ENCODE measurements around the gene PPP1R9A.

The PPP1R9A gene

DNA sequence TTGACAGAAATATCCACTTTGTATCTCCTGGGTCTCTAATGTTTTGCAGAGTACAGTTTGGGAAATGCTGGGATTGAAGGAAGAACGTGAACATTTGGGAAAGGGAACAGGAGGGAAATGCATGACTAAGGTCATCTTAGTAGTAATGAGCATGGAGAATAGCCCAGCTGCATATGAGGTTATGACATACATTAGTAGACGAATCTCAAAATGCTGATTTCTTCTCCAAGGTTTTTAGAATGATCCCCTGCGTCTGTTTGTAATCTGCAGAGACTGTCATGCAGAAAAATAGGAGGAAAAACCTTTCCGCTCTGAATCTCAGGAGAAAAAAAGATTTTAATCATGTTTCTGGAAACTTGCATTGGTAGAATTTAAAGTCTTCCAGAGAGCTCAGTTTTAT is 133.6 kb downstream of the PPP1R9A start:
- DNase-seq: no peak

DNA sequence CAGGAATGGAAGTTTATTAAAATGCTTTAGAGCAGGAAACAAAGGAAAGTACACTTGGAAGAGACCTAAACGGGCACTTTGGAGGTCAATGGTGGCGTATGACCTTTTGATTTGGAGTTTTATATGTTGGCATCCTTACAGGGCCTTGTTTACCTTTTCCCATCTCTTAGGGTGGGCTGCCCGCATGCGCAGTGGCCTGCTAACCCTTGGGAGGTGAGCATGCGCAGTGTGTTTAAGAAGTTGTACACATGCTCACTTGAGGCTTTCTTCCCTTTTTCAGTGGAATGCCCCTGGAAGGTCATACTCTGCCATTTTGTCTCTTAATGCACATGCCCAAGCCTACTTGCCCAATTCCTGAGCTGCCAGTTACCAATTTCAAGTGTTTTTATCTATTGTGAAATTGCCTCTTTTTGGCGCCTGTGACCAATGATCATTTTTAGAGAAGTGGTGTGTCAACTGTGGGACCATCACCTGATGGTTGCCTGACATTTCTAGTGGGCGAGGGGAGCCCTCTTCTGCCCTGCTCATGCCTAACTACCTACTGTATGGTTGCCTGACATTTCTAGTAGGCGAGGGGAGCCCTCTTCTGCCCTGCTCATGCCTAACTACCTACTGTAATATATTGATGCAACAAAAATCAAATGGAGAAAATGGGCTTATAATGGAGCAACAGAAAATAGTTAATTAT is 138.0 kb downstream of the PPP1R9A start:
- DNase-seq: no peak

DNA sequence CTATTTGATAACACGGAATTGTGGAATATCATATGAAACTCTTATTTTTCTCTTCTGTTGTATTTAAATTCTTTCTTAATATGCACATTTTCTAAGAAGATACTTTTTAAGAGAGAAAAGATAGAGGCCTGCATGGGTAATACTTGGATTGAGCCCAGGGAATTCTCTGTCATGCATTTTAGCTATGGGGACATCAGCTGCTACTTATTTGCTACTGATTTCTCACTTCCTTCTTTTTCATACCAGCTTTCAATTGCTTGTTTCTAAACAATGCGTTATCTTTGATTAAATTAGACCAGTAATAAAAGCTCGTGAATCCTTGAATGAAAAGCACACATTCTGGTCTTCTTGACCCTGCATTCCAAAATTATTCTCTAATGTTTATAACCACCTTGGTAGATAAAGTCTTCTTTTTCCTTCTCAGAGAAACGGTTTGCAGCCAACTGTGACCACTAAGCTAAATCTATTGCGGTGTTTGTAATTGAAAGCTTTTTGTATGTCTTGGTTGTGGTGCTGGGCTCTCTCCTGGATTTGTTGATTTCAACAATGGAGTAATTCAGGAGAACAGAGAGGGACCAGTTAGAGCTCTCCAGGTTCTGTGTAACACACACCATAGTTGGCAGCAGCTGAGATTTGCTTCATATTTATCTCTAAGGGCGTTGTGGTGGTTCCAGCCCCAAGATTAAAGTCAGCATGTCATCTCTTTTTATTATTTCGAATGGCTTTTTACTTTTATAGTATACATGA is 139.3 kb downstream of the PPP1R9A start:
- DNase-seq: no peak

DNA sequence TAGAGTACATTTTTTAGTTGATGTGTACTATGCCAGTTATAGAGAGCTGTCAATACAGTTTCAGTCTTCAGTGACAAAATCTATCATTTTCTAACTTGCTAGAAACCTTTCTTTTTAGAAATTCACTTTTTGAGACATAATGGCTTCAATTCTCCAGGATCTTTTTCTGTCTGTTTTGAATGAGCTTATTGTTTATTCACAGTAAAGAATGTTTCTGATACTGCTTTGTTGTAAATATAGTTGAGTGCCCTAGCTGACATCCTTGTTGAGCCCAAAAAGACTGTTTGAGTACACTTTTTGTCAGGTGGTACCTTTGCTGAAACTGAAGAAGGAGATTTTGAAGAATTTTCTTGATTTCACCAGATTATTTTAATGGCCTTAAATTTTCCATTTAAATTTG is 139.9 kb downstream of the PPP1R9A start:
- DNase-seq: no peak

DNA sequence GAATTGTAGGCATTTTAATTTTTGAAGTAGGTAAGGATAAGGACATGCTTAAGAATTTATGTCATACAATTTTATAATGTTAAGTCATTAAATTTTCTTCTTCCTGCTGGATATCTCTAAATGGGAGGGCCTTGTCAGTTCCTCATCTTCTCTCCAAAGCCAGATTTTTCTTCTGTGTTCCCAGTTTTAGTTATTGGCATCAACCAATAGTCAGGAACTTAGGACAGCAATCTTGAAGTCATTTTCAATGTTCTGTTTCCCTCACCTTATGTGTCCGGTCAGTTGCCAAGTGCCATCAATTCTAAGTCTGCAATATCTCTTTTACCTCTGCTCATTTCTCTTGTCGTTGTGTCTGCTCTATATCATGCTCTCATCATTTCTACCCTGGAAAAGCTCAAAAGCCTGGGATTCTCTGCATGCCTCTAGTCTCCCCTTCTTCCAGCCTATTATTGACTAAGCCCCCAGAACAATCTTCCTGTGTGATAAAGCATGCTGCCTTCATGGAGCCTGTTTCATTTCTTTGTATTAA is 145.2 kb downstream of the PPP1R9A start:
- DNase-seq: no peak

DNA sequence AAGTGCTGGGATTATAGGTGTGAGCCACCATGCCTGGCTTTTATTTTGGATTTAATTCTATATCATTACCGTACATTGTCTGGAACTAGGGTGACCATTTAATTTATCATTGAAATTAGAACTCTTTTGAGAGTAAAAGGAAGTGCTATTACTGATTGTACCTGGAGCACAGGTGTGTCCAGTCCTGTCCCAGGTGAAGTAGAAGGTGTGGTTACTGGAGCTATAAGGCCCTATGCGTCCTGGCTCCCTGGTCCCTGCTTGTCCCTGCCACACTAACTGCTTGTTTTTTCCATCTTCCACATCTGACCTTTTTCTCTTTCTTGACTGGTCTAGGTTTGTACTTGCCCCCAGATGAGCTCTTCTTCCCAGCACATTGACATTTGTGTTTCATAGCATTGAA is 147.0 kb downstream of the PPP1R9A start:
- DNase-seq: no peak

DNA sequence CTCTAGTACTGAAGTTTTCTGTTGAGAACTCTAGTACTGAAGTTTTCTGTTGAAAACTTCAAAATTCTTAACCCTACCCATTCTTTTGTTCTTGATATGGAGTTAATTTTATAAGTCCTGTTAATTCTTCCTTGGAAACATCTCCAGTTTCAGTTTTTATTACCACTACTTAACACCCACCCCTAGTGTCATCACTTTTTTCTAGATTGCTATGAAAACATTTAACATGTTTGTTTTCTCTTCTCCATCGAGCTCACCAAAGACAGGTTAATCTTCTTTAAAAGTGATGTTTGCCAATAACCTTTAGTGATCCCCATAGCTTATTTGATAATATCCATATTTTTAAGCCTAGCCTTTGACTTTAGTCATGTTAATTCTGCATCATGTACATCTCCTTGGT is 147.9 kb downstream of the PPP1R9A start:
- DNase-seq: no peak

DNA sequence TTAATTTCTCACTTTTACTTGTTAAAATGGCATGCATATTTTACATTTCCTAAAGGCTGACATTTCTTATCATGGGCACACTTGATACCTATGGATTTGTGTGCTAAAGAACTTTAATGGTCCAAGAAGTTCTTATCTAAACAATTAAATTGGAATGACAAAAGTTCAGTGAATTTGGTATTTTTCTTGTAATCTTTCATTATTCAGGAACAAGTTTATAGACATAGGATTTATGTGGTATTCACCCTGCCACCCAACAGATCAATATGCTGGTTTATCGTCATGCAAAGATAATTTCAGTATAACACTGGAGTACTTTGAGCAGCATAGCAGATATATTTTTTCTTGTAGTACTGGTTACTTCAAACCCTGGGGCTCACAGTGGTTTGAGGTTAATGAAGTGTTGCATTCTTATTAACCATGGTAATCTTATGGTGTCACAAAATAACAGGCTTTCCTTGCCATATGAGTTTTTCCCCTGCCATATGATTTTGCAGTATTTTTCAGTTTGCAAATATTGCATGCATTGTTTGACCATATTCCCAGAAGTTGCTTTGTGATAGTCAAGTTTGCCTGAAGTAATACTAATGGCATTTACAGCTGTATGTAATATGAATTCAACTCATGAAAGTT is 148.8 kb downstream of the PPP1R9A start:
- no peak for DNase-seq

DNA sequence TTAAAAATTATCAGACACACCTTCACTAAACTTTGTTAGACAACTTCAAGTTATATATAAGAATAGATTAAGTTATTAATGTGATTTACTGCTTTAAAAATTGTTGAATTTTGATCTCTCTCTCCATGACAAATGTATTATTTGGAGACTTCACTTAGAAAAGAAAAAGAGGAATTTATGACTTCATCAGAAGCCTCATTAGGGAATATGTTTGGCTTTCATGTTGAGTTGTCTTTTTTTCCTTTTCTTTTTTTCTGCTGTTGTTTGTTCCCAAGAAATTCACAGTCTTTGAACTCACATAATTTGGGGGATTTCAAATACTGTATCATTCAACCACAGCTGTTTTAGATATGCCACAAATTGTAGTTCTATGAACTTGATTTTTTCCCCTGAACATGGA is 149.5 kb downstream of the PPP1R9A start:
- no peak for DNase-seq

DNA sequence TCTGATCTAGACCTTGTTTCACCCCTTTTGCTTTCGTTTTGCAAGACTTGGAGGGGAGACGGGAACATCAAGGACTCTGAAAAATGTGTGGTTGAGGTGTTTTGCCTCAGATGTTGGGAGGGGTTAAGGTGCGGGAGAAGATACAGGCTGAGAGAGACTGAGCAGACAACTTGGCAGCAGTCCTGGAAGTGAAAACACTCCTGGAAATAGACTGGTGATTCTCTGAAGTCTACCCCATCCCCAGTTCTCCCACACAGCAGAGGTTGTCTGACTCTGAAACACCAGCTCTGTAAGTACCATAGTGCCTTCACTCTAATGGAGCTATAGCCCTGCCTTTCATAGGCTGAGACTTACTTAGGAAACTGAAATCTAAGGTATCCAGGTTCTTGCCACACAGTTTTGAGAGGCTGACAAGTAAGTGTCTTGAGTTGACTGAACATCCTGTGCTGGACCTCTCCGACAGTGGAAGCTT is 152.5 kb downstream of the PPP1R9A start:
- DNase-seq: no peak

DNA sequence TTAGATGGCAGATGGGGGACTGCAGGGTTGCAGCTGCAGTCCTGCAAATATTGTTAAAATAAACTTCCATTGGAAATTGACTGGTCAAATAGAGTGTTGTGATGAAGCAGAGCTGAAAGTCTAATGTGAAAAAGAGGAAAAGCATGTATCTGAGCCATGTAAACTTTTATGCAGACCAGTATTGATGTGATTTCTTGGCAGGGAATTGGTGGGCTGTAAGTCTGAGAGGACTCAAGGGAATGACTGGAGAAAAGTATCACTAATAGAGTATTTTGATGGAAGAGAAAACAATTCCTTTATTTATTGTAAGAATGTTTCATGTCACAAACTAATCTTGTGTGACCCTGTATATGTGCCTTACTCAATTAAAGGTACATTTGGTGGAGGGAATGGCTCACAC is 155.5 kb downstream of the PPP1R9A start:
- DNase-seq: no peak

DNA sequence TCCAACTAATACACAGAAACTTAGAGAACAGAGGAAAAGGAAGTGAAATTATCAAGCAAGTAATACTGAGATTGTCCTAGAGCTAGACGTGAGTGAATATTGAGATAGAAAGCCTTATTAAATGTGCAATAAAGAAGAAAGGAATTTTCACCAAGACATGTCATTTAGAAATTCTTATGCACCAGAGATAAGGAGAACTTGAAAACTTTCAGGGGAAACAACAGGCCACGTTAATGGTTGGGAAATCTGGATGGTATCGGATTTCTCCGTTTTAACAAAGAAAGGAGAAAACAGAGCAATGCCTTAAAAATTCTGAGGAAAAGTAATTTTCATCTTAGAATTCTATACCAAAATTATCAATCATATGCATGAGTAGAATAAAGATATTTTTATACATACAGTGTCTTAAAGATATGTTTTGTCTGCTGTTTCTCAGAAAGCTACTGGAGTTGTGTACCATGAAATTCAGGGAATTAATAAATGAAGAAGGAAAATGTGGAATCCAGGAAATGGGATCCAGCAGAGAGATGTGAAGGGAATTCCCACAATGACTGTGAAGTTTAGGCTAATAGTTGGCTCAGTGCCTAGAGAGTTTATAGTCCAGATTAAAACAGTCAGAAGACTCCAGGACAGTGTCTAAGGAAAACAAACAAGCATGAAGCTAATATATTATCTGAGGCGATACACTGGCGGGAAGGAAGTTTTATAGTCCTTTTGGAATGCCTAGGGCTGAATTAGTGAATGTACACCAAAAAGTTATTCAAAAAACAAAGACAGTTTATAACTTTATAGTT is 159.5 kb downstream of the PPP1R9A start:
- no peak for DNase-seq

DNA sequence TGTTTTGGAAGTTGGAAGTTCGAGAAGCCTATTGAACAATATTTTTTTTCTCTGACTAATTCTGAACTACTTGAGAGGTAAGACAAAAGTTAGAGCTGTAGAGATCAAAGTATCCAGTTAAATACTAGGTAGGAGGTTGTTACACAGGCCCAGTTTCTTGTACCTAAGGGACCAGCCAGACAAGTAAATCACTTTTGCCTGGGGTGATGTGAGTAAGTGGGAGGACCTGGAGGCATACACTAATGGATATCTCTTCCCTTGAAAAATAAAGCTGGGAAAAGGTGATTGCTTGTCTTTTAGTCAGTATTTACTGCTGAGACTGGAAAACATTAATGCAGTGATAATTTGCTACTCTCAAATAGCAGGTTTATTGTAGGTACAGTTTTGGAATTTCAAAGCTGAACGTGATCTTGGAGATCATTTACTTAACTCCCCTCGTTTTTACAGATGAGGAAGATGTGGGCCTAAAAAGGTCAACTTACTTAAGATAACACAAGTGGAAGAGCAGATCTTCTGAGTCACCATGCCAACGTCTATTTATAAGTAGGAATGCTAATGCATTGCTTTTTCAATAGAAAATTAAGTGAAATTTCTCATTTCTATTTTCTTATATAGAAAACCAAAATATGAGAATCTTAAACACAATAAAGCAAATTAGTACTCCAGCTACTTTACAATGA is 181.3 kb downstream of the PPP1R9A start:
- no peak for DNase-seq

DNA sequence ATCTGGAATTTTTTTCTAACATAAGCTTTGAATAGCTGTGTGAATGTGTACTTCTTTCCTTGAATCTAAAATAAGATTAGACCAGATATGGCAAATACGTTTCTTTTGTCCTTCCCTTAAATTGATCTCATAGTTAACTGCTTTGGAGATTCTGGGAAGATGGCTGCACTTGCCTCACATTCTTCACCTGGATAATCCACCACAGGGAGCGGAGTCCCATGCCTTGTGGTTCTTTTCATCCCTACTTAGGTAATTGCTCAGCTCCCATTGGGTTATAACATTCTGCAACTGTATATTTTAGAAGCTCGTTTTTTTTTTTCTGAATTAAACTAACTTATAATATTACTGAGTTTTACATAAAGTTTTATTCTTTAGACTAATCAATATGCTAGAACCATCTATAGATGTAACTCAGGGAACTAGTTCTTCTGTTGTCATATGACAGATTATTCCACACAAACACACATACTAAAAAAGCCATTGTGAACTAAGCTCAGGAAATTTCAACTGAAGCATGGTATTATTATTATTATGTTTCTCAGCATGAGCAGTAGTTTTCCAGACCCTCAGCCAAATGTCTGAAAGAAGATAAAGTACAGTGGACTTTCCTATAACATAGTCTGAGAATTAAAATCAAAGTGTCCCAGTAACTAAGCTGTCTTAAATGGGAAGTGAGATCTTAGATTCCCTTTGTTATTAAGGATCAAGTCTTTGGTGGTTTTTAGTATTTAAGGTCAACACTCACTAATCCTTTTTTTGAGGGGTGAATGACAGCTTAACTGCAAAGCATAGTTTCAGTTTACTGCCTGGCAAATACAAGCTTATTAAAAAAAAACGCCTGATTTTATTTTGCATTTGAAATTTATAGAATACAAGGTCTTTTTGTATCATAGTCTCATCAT is 182.3 kb downstream of the PPP1R9A start:
- DNase-seq: no peak

DNA sequence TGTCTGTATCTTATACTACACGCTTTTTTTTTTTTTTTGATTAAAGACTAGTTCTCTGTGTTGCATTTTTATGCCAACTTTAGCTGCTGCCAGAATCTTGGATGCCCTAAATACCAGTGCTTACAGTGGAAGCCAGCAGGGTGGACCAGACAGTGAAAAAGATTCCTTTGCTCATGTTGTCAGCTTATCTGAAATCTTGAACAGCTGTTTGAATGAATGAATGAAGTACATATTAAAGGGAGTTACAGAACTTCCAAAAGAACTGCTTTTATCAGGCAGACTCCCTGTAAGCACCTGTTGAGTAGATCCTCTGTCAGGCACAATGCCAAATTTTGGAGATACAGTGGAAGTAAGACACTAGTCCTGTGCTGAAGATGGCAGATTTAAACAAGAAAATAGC is 184.9 kb downstream of the PPP1R9A start:
- no peak for DNase-seq

DNA sequence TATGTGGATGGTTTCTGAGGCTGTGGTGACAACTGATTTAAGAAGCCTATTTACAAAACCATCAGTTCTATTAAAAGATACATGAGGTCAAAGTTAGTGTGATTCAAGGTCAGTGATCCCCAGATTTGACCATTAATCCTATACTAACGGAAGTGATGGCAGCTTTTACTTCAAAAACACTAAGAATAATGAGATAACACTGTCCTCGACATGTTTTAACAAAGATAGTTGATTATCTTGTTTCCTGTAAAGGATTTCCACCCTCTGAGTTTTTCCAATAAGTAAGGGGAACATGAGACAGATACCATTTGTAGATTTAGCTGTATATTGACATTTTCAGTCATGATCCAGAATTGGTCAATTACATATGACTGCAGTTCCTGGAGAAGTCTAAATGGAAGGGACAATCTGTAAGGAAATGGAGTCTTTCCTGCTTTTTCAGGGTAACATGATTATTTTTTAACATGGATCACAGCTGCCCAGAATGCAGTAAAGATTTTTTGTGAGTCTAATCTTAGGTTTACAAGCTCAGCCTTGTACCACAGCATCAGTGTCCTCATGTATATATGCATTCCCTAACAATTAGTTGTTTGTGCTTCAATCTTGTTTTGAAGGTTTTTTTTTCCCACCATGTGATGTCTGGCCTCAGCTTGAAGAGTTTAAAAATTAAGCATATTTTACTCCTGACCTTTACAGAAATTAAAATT is 188.0 kb downstream of the PPP1R9A start:
- no peak for DNase-seq

DNA sequence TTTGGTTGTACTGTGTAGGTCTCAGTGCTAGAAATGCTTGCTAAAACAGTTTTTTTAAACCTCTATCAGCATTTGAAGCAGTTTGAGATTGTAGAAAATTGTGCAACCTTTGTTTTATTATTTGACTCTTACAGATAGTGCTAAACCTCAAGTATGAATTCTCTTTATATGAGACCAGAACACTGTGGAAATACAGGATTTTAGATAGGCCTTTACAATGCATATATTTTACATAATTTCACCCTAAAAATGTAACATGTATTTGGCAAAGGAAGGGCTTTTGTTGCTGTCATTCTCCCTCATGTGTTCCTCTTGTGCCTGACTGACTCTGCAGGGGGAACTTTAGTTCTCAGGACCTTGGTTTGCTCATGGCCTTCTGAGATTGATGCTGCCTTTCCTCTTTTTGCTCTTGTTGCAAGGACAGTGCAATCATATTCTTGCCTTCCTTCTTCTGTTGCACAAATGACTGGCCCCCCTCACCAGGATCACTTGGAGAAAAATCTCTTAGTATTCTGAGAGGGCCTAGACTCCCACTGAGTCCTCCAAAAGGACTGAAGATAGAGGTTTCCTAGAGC is 188.7 kb downstream of the PPP1R9A start:
- no peak for DNase-seq

DNA sequence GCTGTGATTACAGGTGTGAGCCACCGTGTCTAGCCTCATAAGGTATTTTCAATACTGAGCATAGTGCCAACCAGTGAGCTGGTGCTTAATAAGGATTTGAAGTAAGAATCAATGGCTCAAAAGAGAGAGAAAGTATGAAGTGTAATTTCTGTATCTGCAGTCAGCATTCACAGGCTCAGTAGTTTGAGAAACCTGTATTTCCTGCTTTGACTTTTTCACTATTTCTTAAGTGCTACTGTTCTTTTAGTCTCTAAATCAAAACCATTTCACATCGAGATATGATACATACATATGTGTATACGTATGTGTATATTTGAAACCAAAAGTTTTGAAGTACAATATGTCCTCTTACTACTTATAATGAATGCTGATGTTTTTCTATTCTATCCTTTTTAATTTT is 189.9 kb downstream of the PPP1R9A start:
- no peak for DNase-seq

DNA sequence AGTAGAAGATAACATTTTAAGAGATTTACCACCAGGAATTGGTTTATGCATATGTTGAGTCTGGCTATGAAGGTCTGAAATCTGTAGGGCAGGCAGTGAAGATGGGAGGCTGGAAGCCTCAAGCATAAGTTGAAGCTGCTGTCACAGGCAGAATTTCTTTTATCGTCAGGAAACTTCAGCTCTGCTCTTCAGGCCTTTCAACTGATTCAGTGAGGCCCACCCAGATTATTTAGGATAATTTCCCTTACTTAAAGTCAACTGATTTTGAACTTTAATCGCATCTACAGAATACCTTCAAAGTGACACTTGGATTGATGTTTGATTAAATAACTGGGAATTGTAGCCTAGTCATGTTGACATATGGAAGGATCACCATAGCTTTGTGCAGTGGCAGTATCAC is 190.5 kb downstream of the PPP1R9A start:
- no peak for DNase-seq

DNA sequence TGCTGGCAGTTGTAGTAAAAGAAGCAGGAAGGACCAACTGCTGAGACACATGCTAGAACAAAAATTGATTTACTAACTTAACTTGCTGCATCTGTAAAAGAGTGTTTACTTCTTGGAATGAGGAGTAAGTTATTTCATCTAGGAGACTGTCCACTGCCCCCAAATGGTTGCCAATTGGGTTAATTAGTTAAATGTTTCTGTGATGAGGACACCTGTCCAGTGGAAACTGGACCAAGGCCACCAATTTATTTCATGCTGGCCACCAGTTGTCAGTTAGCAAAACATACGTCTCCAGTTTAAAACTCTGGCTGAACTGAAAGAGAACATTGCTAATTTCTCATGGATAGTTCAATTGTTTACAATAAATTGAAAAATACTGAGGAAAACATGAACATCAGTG is 191.7 kb downstream of the PPP1R9A start:
- DNase-seq: no peak

All from activated gamma-delta T cell (primary cell).